Measurements from ENCODE around the gene RCL1.
"Not testable (repeated sequence)": the region's sequence is repeated elsewhere in the genome, so short reads cannot be mapped to it uniquely, and the experiment has no call there.

The RCL1 gene, protein sequence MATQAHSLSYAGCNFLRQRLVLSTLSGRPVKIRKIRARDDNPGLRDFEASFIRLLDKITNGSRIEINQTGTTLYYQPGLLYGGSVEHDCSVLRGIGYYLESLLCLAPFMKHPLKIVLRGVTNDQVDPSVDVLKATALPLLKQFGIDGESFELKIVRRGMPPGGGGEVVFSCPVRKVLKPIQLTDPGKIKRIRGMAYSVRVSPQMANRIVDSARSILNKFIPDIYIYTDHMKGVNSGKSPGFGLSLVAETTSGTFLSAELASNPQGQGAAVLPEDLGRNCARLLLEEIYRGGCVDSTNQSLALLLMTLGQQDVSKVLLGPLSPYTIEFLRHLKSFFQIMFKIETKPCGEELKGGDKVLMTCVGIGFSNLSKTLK

DNA sequence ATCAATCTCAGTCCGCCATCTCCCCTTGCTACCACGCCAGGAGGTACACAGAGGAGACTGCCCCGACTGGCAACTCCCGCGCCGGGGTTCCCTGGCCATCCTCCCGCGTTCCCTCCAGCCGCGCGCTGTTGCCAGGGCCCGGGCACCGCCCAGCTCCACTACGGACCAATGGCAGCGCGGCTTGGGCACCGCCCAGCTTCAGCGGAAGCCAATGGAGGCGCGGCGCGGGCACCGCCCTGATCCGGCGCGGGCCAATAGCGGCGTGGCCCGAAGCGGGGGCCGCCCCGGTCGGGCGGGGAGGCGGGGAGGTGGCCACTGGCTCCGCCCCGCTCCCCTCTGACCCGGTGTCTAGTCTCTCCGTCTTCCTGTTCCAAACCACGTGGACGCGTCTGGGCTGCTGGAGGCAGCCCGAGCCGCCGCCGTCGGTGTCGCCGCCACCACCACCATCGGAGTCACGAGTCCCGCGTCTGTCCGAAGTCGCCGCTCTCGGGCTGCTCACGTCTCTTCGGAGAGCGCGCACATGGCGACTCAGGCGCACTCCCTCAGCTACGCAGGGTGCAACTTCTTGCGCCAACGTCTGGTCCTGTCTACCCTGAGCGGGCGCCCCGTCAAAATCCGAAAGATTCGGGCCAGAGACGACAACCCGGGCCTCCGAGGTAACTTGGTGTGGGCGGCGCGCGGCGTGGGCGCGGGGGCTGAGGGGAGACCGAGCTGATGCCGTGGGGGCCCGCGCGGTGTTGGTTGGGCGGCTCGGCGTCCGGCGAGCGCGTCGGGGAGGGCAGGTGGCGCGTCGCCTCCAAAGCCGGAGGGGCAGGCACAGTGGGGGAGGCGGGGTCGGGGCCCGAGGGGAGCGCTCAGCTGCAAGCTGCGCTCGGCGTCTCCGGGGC, at the start of gene RCL1:
Gene RCL1 (plus strand): TSS at position 373 of the 887 bp plus-strand sequence. CDS start 148 bp downstream, at position 521.
- peak; percentile 94 for DNase-seq (ENCODE audit: low read depth)

DNA sequence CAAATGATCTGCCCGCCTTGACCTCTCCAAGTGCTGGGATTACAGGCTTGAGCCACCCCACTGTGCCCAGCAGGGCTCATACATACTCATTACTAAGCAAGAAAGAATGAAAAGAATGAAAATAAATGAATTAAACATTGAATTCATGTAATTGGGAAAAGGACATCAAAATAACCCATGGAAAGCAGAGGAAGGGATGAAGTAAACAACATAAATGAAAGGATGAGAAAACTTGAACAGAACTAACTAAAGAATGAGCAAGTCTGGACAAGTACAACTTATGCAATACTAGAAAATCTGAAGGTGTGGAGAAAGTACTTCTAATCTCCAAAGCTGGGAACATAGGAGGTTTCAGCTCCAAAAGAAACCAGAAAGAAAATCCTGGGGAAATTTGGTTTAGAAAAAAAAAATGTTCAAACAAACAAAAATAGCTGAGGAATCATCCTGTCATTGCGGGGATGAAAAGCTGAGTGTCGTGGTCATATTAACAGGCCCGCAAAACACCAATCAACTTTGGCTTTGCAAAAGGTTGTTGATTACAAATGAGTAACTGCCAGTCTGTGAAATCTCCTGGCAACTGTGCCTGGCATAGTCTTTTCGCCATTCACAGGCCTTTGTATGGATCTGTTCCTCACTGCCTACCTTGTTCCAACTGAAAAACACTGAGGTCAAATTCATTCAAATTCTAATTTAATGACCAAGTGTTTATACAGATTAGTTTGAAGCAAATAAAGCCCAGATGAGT, 49.4 kb upstream of the RCL1 start:
- DNase-seq (ENCODE audit: low read depth): no peak

DNA sequence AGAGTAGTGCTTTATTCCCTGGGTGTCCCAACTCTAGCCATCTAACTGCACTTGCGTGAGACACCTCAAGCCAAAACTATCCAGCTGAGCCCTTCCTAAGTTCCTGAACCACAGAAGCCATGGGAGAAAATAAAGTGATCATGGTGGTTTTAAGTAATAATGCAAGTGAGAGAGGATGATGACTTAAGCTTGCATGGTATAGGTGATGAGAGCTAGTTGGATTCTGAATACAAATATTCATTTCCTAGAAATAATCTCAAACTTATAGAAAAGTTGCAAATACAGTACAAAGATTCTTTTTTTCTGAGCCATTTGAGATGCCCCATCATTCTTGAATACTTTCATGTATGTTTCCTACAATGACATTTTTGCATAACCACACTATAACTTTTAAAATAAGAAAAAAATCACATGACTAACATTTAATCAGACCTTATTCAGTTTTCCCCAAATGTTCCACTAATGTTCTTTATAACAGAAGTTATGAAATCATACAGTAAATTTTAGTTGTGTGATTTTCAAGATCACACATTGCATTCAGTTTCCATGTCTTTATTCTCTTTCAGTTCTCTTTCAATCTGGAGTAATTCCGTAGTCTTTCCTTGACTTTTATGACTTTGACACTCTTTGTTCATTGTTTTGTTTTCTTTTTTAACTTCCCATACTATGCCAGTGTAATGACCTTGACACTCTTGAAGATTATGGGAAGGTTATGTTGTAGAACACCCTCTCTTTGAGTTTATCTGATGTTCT, 46.3 kb upstream of the RCL1 start:
- no peak for DNase-seq (ENCODE audit: low read depth)

DNA sequence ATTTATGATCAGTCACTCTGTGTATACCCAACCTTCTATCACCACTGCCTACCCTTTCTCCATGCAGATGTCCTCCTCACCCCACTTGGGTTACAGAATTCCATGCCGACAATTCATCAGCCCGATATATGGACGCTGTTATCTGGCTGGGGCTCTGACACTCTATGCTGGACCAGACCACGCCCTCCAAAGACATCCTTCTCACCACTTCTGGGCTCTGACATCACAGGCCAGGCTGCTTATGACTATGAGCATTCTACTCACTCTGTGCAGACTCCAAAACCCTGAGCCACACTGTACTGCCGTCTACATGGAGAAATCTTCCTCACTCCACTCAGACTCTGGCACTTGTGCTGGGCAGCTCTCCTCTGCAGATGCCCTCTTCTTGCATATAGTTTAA, 44.1 kb upstream of the RCL1 start:
- no peak for DNase-seq (ENCODE audit: low read depth)

DNA sequence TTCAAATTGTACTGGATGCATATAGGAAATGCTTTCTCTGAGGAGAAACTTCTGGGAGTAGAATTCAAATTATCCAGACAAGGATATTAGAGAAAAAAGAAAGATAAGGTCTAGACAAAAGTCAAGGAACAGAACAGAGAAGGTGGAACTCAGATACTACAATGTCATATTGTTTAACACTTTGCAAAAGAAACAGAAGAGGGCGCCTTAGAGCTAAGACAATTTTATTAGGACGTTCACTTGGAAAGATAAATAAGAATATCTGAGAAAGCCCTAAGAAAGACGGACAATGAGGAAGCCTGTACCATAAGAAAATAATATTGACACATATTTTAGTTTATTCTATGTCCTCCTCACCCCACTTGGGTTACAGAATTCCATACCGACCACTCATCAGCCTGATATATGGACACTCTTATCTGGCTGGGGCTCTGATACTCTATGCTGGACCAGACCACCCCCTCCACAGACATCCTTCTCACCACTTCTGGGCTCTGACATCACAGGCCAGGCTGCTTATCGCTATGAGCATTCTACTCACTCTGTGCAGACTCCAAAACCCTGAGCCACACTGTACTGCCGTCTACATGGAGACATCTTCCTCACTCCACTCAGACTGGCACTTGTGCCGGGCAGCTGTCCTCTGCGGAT, 42.6 kb upstream of the RCL1 start:
- DNase-seq (ENCODE audit: low read depth): no peak

DNA sequence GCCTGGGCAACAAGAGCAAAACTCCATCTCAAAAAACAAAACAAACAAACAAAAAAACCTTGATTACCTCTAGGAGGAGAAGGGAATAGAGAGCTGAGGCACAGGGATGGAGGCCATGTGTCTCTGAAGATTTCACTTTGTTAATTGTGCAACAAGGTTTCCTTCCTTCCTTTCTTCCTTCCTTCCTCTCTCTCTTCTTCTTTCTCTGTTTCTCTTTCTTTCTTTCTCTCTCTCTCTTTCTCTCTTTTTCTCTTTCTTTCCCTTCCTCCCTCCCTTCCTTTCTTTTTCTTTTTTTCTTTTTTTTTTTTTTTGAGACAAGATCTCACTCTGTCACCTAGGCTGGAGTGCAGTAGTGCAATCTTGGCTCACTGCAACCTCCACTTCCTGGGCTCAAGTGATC, 38.2 kb upstream of the RCL1 start:
- not testable (repeated sequence) for DNase-seq (ENCODE audit: low read depth)

DNA sequence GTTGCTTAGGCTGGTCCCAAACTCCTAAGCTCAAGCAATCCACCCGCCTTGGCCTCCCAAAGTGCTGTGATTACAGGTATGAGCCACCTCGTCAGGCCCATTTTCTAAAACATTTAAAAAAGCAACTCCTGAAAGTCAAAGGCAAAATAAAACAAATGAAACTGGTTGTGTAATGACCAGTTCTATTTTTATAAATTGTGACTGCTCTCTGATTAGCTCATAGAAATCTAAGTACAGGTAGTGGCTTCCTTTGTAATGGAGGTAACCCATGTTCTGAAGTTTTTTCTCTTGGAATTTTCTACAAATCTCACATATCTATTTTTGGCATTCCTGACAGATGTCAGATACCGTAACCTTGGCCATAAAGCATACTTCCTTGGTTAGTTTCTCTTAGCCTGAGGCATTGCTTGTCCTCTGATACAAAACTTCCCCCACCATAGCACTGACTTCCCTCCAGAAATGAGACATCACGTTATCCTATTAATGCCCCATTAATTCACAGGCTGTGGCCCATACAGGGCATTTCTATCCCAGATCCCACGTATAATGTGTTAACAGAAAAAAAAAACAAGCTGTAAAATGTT, 37.6 kb upstream of the RCL1 start:
- DNase-seq (ENCODE audit: low read depth): no peak

DNA sequence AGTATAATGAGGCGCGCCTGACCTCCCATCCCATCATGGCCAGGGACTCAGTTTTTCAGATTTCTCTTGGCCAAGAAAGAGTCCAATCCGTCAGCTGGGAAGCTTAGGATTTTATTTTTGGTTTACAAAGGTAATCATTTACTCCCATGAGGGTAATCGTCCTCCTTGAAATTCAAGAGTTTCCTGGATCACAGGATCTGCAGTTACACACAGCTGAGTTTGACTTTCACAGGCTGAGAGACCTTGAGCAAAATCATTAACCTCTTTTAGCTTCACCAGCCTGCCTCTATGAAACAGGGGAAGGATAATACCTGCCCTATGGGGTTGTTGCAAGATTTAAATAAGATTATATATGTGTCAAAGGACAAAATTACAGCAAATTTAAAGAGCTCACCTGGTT, 36.3 kb upstream of the RCL1 start:
- DNase-seq (ENCODE audit: low read depth): no peak

DNA sequence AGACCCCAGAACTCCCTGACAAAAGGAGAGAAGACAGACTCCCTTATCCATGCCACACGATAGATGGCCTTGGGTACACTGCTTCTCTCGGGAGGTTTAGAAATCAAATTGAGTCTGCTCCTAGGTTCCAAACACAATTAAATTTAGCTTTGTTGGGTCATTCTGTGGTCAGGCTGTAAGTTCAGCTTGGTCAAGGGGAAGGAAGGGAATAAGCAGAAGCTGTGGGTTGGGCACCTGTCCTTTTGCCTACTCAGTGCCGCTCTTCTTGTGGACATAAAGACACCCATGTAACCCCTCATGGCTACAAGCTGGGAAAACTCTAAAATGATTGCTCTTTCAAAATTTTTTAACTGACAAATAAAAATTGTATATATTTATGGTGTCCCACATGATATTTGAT, 32.6 kb upstream of the RCL1 start:
- no peak for DNase-seq (ENCODE audit: low read depth)

DNA sequence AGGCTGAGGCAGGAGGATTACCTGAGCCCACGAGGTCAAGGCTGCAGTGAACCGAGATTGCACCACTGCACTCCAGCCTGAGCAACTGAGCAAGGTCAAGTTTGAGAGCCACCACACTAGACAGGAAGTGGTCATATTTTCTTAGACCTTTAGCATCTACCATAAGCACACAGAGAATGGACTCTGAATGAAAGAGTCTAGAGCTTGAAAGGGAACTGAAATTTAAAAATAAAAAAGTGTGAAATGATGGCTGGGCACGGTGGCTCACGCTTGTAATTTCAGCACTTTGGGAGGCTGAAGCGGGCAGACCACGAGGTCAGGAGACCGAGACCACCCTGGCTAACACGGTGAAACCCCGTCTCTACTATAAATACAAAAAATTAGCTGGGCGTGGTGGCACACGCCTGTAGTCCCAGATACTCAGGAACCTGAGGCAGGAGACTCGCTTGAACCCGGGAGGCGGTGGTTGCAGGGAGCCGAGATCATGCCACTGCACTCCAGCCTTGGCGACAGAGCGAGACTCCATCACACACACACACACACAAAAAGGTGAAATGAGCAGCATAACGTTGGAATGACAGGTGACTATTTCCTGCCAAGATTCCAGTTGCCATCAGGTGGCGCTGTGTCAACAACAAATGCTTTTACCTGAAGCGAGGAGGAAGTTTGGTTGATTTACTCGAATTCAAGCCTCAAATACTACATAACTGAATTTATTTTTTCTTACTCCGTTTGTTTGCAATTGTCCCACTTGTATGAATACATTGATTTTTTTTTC, 30.4 kb upstream of the RCL1 start:
- peak; percentile 62 for DNase-seq (ENCODE audit: low read depth)

DNA sequence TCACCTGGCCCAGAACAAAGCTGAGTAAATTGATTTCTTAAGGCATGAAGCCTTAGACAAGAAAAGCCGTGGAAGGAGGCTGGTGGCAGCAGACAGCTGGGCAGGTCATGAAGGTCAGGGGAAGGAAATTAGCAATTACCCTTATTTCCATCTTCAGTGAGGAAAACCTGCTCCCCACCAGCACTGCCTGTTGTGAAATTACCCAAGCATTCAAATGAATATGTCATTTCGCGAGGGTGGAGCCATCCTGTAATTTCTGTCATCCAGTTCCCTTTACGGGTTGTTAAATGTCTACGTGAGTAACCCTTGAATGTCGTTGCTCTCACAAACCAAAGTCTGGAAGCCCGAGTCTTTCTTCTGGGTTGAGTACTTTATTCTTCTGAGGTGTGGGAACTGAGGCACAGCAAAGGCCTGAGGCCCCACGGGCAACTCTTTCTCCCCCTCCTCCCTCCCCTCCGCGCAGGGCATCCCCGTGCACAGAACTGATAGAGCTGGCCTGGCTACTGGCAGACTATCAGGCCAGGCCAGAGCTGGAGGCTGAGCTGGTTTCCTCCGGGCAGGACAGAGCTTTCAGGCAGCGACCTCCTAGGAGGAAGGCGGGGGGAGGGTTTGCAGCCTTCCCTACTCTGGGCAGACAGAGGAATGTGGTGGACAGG, 29.7 kb upstream of the RCL1 start:
- DNase-seq (ENCODE audit: low read depth): no peak

DNA sequence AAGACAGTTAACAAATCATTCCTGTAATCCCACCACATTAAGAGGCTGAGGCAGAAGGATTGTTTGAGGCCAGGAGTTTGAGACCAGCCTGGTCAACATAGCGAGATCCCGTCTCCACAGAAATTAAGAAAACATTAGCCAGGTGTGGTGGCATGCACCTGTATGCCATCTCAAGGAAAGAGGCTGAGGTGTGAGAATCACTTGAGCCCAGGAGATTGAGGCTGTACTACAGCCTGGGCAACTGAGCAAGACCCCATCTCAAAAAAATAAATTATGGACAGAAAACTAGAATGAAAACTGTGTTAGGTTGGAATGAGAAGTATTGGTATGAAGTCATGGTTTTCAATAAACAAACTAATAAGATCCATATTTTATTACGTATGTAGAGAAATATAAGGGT, 28.7 kb upstream of the RCL1 start:
- DNase-seq (ENCODE audit: low read depth): no peak

DNA sequence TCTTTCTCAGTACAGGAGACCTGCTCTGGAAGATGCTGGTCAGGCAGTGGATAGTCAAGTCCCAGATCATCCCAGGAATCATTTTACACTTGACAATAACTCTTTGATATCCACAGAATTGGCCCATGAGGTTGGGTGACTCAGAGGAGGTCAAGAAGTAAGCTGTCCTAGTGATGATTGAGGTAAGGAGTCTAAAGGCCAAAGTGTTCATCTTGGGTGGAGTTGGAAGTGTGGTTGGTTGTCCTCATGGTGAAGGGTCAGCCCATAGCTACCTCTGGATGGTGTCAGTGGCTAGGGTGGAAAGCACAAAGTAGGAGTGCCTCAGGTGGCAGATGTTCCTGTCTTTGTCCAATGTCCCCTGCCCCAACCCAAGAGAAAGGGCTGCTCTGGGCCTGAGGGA, 24.1 kb upstream of the RCL1 start:
- no peak for DNase-seq (ENCODE audit: low read depth)

DNA sequence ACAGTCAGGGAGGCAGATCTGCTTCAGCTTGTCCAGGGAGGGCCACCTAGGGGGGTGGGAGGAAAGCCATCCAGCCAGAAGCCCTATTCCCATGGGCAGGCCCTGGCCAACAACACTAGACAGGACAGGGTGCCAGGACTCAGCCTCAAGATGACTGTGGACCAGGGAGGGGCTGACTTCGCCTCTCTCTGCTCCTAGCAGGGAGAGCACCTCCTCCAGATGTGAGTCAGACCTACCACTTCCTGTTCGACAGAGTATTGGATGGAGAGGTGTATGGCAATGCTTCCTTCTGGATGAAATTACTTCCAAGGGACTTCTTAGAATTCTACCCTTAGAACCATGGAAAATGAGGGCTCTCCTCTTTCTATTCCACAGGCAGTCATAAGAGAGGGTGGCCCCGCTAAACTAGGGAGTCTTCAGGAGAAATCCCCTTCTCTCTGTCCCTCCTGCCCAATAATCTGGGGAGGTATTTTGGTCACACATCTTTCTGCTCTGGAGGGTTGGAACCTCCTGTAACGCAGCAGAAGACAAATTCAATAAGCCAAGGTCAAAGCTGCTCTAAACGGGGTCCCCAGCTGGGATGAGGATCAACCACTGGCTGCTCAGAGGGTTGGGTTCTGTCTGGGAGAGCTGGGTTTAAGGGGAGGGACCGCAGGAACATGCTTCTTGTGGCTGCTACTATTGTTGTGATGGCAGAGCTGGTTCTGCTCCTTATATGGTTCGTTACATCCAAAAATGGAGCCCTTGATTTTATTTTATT, 23.2 kb upstream of the RCL1 start:
- no peak for DNase-seq (ENCODE audit: low read depth)

DNA sequence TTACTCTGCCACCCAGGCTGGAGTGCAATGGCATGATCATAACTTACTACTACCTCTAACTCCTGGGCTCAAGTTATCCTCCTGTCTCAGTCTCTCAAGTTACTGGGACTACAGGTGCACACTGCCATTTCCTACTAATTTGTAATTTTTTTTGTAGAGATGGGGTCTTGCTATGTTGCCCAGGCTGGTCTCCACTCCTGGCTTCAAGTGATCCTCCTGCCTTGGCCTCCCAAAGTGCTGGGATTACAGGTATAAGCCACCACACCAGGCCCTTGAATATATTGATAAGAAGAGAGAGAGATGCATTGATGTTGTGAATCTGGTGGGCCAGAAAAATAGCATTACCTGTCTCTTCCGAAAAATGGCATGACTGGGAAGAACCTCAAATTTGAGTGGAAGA, 21.0 kb upstream of the RCL1 start:
- DNase-seq (ENCODE audit: low read depth): no peak

DNA sequence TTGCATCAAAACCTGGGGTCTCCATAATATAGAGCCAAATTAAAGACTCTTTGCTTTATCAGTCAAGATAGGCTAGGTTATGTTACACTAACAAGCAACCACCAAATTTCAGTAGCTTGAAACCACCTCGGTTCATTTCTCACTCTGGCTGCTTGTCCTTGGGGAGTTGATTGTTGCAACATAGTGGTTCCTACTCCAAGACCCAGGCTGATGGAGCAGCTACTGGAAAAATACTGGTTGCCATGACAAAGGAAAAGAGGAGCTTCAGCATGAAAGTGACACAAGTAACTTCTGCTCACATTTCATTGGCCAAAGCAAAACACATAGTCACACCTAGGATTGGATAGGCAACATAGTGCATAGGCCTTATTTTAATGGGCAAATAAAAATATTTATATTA, 18.5 kb upstream of the RCL1 start:
- DNase-seq (ENCODE audit: low read depth): no peak

DNA sequence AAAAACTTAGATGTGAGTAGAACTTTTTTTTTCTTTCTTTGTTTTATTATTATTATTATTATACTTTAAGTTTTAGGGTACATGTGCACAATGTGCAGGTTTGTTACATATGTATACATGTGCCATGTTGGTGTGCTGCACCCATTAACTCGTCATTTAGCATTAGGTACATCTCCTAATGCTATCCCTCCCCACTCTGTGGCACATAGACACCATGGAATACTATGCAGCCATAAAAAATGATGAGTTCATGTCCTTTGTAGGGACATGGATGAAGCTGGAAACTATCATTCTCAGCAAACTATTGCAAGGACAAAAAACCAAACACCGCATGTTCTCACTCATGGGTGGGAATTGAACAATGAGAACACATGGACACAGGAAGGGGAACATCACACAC, 17.8 kb upstream of the RCL1 start:
- DNase-seq (ENCODE audit: low read depth): not testable (repeated sequence)

DNA sequence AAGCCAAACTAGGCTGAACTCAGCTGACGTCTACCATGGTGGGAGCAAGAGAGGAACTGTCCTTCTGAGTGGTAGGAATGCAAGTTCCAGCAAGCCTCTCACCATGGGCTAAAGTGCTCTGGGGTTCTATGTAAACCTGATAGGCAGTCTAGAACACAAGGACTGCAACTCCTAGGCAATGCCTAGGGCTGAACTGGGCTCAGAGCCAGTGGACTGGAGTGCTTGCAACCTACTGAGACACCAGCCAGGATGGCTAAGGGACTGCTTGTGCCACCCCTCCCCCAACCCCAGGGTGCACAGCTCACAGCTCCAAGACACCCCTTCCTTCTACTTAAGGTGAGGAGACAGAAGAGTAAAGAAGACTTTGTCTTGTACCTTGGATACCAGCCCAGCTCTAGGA, 12.1 kb upstream of the RCL1 start:
- DNase-seq (ENCODE audit: low read depth): no peak

DNA sequence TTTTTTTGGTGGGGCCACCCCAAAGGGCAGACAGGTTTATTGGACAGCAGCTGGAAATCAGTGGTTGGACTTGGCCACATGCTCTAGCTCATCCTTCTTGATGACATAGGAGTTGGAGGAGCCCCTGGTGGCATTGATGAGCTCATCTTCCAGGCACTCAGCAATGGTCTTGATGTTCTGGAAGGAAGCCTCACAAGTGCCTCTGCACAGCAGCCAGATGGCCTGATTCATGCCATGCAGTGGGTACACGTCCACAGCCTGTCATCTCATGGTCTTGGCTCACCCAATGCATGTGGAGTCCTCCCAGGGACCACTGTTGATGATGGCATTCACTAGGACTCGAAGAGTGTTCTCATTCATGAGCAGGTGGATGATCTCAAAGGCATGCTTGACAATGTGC, 11.3 kb upstream of the RCL1 start:
- no peak for DNase-seq (ENCODE audit: low read depth)

Measured in stimulated activated CD8-positive, alpha-beta memory T cell treated with anti-CD3 and anti-CD28 coated beads, Interleukin-4, amount 100 ng/mL, for 24 hours (primary cell).